MCF 10A (cell line): Measurements from ENCODE around the gene CPSF3. TPM values are rescaled to one million over a fixed set of nuclear protein-coding genes. Genes with fewer than 3 reads are reported as not detected.

Source experiments
- BruUV-seq: library from RNA; stranded (reverse); fragments of 400-500 nt; replicated peaks from 2 replicates; lab custom pipeline; 2021; lab: Mats Ljungman, UMichigan
- CTCF ChIA-PET: fragments of 300-600 bp; sonication (Branson Sonifier 250); formaldehyde crosslinking; extraction: SDS; loops from one replicate; lab custom pipeline; 2021; ENCODE audit warnings: antibody characterized with exemption, inconsistent platforms; lab: Yijun Ruan, JAX
- POLR2A ChIA-PET: fragments of 300-600, 350-650 bp; sonication (Branson Sonifier 250); formaldehyde crosslinking; extraction: SDS; loops from one replicate; lab custom pipeline; 2020; ENCODE audit warnings: antibody characterized with exemption, inconsistent platforms; lab: Yijun Ruan, JAX
- DNase-seq: peaks from one replicate; pipeline ENCODE4 v3.0.0-alpha.2; 2018; ENCODE audit not compliant: unreplicated experiment
- H3K27ac Mint-ChIP-seq: one replicate; pipeline ENCODE4 v1.8.0; 2022; ENCODE audit warnings: mild to moderate bottlenecking, low read depth, mixed read lengths; ENCODE audit not compliant: unreplicated experiment
- H3K27me3 Mint-ChIP-seq: one replicate; pipeline ENCODE4 v1.8.0; 2022; ENCODE audit warnings: mixed read lengths; ENCODE audit not compliant: insufficient read depth, unreplicated experiment
- H3K36me3 Mint-ChIP-seq: one replicate; pipeline ENCODE4 v1.8.0; 2022; ENCODE audit warnings: mild to moderate bottlenecking, moderate library complexity, mixed read lengths; ENCODE audit not compliant: insufficient read depth, unreplicated experiment
- H3K4me1 Mint-ChIP-seq: one replicate; pipeline ENCODE4 v1.8.0; 2022; ENCODE audit warnings: mixed read lengths; ENCODE audit not compliant: insufficient read depth, unreplicated experiment
- H3K4me3 Mint-ChIP-seq: one replicate; pipeline ENCODE4 v1.8.0; 2022; ENCODE audit warnings: mild to moderate bottlenecking, moderate library complexity, mixed read lengths; ENCODE audit not compliant: unreplicated experiment
- H3K9me3 Mint-ChIP-seq: one replicate; pipeline ENCODE4 v1.8.0; 2022; ENCODE audit warnings: mixed read lengths; ENCODE audit not compliant: unreplicated experiment
- intact Hi-C: fragments of 100-400 bp; cut with micrococcal nuclease; formaldehyde crosslinking; loops from 2 replicates; pipeline ENCODE4 v1.14.1; 2022
- total RNA-seq: library from RNA; stranded (reverse); gene quantifications from 2 replicates; pipeline ENCODE4 v1.2.3, GENCODE V29; 2022
- TF ChIP-seq, protein P1 (sequence below): fragments of 200-600 bp; IDR thresholded peaks from one replicate; pipeline ENCODE4 v1.8.0; 2022; ENCODE audit warnings: antibody characterized with exemption, mild to moderate bottlenecking; ENCODE audit not compliant: unreplicated experiment

CPSF3 gene
- total RNA-seq, 1 experiment from 2014 or later = 51.0 TPM

- Mint-ChIP-seq H3K9me3 (no peaks in the 10 kb centered on the region), H3K27ac (peak overlapping the region; percentile 84), H3K27me3 (no peaks in the 10 kb centered on the region), H3K4me1 (peaks cover 16% of the 10 kb centered on the region), H3K36me3 (peaks cover 73% of the 10 kb centered on the region), H3K4me3 (peak overlapping the region; percentile 11)
- intact Hi-C loops = no loop called here
- BruUV-seq = no TSS peak
- ChIA-PET CTCF (interaction anchor here (0.6 to 2.1 kb wide), 9 partner anchors 9 to 550 kb away, joined by 3 to 7 read pairs (median 3); no protein-coding TSS in a partner anchor), POLR2A (interaction anchor here (0.5 to 2.0 kb wide), 10 partner anchors 10 to 1239 kb away, joined by 3 to 12 read pairs (median 3); partner anchors contain the start of genes ADAM17 and ITGB1BP1)
- TF ChIP-seq, protein P1, sequence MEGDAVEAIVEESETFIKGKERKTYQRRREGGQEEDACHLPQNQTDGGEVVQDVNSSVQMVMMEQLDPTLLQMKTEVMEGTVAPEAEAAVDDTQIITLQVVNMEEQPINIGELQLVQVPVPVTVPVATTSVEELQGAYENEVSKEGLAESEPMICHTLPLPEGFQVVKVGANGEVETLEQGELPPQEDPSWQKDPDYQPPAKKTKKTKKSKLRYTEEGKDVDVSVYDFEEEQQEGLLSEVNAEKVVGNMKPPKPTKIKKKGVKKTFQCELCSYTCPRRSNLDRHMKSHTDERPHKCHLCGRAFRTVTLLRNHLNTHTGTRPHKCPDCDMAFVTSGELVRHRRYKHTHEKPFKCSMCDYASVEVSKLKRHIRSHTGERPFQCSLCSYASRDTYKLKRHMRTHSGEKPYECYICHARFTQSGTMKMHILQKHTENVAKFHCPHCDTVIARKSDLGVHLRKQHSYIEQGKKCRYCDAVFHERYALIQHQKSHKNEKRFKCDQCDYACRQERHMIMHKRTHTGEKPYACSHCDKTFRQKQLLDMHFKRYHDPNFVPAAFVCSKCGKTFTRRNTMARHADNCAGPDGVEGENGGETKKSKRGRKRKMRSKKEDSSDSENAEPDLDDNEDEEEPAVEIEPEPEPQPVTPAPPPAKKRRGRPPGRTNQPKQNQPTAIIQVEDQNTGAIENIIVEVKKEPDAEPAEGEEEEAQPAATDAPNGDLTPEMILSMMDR = no peak
- peak; percentile 94 for DNase-seq
Measured at GRCh38 chr2:9380702-9381628, 42.5 kb upstream of the CPSF3 start.

GRCh38 chr2:9382604-9383235, 40.7 kb upstream of the CPSF3 start:
- TF ChIP-seq, protein P1 = no peak
- no peaks in the 10 kb centered on the region for H3K27me3 Mint-ChIP-seq
- intact Hi-C loops = no loop called here
- H3K4me3 Mint-ChIP-seq = no peak overlapping the region
- CTCF ChIA-PET = no interaction called here
- BruUV-seq = no TSS peak
- H3K9me3 Mint-ChIP-seq = no peaks in the 10 kb centered on the region
- POLR2A ChIA-PET = interaction anchor here (0.7 to 1.0 kb wide), 2 partner anchors 40 to 238 kb away, joined by 3 to 4 read pairs; no protein-coding TSS in a partner anchor
- H3K36me3 Mint-ChIP-seq = peaks cover 70% of the 10 kb centered on the region
- peaks cover 29% of the 10 kb centered on the region for H3K4me1 Mint-ChIP-seq
- no peak for DNase-seq
- no peak overlapping the region for H3K27ac Mint-ChIP-seq

- Mint-ChIP-seq H3K9me3 (no peaks in the 10 kb centered on the region), H3K27ac (no peak overlapping the region), H3K4me1 (peaks cover 37% of the 10 kb centered on the region), H3K36me3 (peaks cover 65% of the 10 kb centered on the region), H3K4me3 (no peak overlapping the region), H3K27me3 (no peaks in the 10 kb centered on the region)
- ChIA-PET POLR2A (no interaction called here), CTCF (no interaction called here)
- TF ChIP-seq, protein P1 = no peak
- intact Hi-C loops = no loop called here
- DNase-seq = no peak
- BruUV-seq = no TSS peak
Measured at GRCh38 chr2:9384521-9384920, 38.9 kb upstream of the CPSF3 start.

DNA sequence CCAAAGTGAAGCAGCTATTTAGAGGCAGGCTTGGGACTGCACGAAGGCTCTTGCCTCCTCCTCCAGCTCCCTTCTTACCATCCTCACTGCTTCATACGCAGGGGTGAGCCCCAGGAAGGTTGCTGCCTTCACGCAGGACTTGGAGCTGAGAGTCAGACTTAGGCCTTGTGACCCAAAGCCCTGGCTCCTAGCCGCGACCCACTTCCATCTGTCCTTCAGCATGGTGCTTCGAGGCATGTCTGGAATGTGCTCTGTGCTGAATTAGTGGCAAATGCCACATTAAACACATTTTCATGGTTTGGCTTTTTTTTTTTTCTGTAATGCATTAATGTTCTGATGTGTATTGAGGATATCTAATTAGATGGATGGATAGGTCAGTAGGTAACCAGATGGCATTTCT, 37.6 kb upstream of the CPSF3 start:
- no peaks in the 10 kb centered on the region for H3K9me3 Mint-ChIP-seq
- H3K27ac Mint-ChIP-seq = no peak overlapping the region
- H3K4me3 Mint-ChIP-seq = no peak overlapping the region
- BruUV-seq = no TSS peak
- intact Hi-C loops = loop anchor here (2.0 kb wide), 1 partner anchor 243 kb away; no protein-coding TSS in a partner anchor
- peaks cover 33% of the 10 kb centered on the region for H3K4me1 Mint-ChIP-seq
- no peak for DNase-seq
- H3K36me3 Mint-ChIP-seq = peaks cover 62% of the 10 kb centered on the region
- H3K27me3 Mint-ChIP-seq = no peaks in the 10 kb centered on the region
- ChIA-PET POLR2A (interaction anchor here (0.5 to 4.3 kb wide), 7 partner anchors 37 to 243 kb away, joined by 3 to 44 read pairs (median 4); partner anchors contain the start of genes CPSF3 and ITGB1BP1), CTCF (interaction anchor here (1.0 to 1.1 kb wide), 3 partner anchors 13 to 39 kb away, joined by 3 to 5 read pairs (median 3); no protein-coding TSS in a partner anchor)
- TF ChIP-seq, protein P1 = no peak
